Body of pancreas (tissue), 4 donors: ENCODE data around the gene ASB7.

Experiments used
- POLR2A ChIP-seq, 3 donors: fragments of 450-650 bp; IDR thresholded peaks; one replicate each; pipeline ENCODE4 v1.6.1; 2016; ENCODE audit warnings: antibody characterized with exemption in 3 of 3, mild to moderate bottlenecking in 2 of 3
- TF ChIP-seq, protein P1 (sequence below), 7 experiments: fragments of 450-650 bp in 4 of 7; fragments of 200-600 bp in 3 of 7; sonication (generic) in 3 of 7; IDR thresholded peaks; one replicate each; pipeline ENCODE4 v1.5.1; 2016 to 2019; ENCODE audit warnings: antibody characterized with exemption in 7 of 7

- TF ChIP-seq, protein P1, sequence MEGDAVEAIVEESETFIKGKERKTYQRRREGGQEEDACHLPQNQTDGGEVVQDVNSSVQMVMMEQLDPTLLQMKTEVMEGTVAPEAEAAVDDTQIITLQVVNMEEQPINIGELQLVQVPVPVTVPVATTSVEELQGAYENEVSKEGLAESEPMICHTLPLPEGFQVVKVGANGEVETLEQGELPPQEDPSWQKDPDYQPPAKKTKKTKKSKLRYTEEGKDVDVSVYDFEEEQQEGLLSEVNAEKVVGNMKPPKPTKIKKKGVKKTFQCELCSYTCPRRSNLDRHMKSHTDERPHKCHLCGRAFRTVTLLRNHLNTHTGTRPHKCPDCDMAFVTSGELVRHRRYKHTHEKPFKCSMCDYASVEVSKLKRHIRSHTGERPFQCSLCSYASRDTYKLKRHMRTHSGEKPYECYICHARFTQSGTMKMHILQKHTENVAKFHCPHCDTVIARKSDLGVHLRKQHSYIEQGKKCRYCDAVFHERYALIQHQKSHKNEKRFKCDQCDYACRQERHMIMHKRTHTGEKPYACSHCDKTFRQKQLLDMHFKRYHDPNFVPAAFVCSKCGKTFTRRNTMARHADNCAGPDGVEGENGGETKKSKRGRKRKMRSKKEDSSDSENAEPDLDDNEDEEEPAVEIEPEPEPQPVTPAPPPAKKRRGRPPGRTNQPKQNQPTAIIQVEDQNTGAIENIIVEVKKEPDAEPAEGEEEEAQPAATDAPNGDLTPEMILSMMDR (IDR thresholded peaks at IDR 0.05) = no peak
- no peak for TF ChIP-seq POLR2A (IDR thresholded peaks at IDR 0.05)
These were observed 20.9 kb downstream of the ASB7 start for GRCh38 chr15:100623301-100623700.
